ENCODE data around the gene TLE3.

The TLE3 gene

DNA sequence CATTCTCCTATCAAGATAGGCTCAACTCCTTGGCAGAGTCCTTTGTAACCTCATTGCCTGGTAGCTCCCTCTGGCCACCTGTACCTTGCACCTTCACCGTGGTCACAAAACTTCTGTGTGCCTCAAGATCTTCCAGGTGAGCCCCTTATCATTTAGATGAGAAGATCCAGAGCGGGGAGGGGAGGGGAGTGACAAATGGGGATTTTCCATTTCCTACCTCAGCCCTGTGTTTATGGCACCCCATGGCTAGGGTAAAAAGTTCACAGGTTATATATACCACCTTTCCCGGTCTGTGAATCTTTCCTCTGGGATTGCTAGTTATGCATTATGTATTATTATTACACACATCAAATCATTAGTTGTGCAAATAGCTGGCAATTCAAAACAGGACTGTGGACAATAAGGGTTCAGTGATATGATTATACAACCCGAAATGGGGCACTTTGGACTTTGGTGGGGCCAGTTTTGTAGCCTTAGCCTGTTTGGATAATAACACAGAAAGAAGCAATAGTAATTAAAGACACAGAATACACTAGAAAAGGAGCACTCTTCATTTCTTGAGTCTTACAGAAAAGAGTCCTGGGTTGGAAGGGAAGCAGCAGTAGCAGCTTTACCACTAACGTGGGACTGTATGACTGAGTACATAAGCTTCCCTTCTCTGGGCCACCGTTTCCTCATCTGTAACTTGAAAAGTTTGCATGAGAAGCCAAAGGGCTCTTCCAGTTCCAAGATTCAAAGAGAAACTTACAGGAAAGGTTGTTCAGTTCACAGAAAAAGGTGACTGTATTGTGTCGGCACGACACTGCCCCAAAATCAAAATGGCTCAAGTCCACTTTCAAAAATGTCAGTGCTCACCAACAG, 7.1 kb downstream of the TLE3 start:
- no peak for DNase-seq (ENCODE audit: low read depth)
- H3K4me3 ChIP-seq (ENCODE audit: control insufficient read depth, low read depth, low read length): no peak overlapping the region
- TF ChIP-seq, protein P1, sequence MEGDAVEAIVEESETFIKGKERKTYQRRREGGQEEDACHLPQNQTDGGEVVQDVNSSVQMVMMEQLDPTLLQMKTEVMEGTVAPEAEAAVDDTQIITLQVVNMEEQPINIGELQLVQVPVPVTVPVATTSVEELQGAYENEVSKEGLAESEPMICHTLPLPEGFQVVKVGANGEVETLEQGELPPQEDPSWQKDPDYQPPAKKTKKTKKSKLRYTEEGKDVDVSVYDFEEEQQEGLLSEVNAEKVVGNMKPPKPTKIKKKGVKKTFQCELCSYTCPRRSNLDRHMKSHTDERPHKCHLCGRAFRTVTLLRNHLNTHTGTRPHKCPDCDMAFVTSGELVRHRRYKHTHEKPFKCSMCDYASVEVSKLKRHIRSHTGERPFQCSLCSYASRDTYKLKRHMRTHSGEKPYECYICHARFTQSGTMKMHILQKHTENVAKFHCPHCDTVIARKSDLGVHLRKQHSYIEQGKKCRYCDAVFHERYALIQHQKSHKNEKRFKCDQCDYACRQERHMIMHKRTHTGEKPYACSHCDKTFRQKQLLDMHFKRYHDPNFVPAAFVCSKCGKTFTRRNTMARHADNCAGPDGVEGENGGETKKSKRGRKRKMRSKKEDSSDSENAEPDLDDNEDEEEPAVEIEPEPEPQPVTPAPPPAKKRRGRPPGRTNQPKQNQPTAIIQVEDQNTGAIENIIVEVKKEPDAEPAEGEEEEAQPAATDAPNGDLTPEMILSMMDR (conservative IDR thresholded peaks at IDR 0.05; ENCODE audit: control insufficient read depth, insufficient read depth, low read depth, low read length): no peak

DNA sequence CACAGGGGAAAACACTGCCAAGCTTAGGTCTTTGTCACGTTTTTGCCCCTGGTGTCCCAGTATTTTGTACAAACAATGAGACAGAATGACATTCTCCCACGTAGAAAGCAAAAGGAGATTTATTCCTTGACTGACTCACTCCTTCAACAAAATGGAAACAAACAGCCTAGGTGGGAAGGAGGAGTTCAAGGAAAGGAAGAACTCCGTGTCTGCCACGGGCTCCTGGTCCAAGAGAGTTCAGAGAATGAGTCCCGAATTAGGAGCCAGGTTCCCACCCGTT, 8.1 kb downstream of the TLE3 start:
- H3K4me3 ChIP-seq (ENCODE audit: control insufficient read depth, low read depth, low read length): no peak overlapping the region
- peak; percentile 52 for DNase-seq (ENCODE audit: low read depth)
- TF ChIP-seq, protein P1 (conservative IDR thresholded peaks at IDR 0.05; ENCODE audit: control insufficient read depth, insufficient read depth, low read depth, low read length): no peak

DNA sequence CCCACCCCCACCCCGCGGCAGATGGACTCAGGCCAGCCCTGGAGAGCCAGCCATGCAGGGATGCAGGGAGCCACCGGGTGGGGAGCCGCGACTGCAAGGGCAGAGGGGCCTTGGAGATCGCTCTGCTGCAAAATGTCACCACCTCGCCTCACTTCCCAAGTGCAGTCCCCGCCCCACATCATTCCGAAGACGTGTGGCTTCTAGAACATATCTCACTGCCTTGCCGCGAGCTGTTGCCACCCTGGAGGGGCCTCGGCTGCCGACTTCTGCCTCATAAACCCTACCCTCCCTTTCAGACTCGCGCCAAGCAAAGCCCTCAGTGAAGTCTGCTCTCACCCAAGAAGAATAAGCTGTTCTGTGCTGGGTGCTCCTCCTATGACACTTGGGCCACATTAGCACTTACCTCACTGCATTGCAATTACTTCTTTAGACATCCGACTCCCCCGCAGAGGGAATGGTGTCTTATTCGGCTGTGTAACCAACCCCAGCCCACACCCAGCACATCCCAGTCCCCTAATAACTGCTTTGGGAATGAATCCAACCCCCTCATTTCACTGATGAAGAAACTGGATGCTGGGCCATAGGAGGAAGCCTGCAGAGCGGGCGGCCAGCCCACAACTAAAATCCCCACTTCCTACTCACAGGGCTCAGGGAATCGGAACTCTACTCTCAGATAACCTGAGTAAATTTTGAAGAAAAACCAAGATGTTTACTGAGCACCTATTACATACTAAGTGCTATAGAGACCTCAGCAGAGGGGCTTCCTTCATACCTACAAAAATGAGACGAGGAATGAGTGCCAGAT, 8.6 kb downstream of the TLE3 start:
- H3K4me3 ChIP-seq (ENCODE audit: control insufficient read depth, low read depth, low read length): no peak overlapping the region
- peak; percentile 82 for DNase-seq (ENCODE audit: low read depth)

DNA sequence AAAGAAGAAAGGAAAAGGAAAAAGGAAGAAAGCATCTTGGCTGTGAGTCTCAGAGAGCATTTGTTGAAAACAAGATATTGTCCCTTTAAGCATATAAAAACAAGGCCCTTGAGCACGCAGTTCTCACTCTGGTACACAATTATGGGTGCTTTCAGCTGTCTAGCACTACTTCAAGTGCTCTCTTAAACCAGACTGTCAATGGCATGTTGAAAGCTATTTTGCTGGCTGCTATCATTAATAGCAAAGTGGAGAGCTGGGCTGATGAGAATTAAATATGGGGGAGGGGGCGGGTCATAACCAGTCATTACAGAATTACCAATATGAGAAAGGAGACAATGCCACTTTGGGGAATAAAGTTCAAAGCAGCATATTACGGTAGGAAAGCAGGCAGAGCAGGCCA, 9.3 kb downstream of the TLE3 start:
- DNase-seq (ENCODE audit: low read depth): no peak
- no peak overlapping the region for H3K4me3 ChIP-seq (ENCODE audit: control insufficient read depth, low read depth, low read length)
- TF ChIP-seq, protein P1 (conservative IDR thresholded peaks at IDR 0.05; ENCODE audit: control insufficient read depth, insufficient read depth, low read depth, low read length): no peak

More for the DNA sequence above, 8.6 kb downstream of the TLE3 start:
- TF ChIP-seq, protein P1 (conservative IDR thresholded peaks at IDR 0.05; ENCODE audit: control insufficient read depth, insufficient read depth, low read depth, low read length): no peak

DNA sequence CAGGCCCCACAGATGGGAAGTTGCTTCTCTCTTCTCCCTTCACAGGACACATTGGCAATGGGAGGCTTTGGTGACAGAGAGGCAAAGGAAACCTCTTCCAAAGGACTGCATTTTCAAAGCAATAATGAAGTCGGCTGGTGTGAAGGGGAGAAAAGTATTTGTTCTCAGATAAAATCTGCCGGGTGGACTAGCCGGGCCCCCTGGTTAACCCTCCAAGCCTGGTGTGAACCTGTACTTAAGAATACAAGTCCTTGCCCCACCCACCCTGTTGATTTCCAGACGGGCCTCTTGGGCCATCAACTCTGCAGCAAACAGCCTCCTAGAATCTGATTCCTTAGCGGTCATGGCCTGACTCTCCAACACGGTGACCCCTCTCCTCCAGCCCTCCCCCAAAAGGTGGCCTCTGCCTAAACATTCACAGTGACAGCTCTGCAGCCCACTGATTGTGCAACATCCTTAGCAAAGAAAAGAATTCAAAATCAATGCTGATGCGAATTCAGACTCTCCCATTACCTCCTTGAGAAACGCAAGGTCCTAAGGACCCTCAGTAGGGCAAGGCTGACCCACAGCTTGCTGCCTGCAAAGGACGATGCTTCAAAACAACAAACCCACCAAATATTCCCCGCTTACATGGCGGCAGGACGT, 9.9 kb downstream of the TLE3 start:
- TF ChIP-seq, protein P1 (conservative IDR thresholded peaks at IDR 0.05; ENCODE audit: control insufficient read depth, insufficient read depth, low read depth, low read length): no peak
- H3K4me3 ChIP-seq (ENCODE audit: control insufficient read depth, low read depth, low read length): no peak overlapping the region
- DNase-seq (ENCODE audit: low read depth): no peak

DNA sequence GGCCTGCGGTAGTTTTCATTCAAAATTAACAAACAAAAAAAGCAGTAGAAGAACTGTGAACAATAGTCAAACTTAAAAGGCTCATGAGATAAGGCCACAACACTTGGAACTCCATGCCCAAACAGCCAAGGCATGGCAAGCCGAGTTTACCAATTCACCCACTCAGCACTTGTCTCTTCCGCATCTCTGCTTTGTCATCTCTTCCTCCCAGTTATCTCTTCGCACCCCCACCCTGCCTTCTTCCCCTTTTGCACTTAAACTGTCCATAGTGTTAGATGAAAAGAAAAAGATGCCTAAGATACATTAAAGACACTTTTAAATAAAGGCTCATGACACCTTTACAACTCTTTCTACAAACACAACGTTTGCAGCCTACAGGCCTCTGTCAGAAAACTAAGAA, 11.1 kb downstream of the TLE3 start:
- TF ChIP-seq, protein P1 (conservative IDR thresholded peaks at IDR 0.05; ENCODE audit: control insufficient read depth, insufficient read depth, low read depth, low read length): no peak
- H3K4me3 ChIP-seq (ENCODE audit: control insufficient read depth, low read depth, low read length): no peak overlapping the region
- no peak for DNase-seq (ENCODE audit: low read depth)

Data from fibroblast of mammary gland (primary cell).